ENCODE data around the gene MAP3K13. TPM values are rescaled to one million over a fixed set of nuclear protein-coding genes. Genes with fewer than 3 reads are reported as not detected.
"Not testable (repeated sequence)": the region's sequence is repeated elsewhere in the genome, so short reads cannot be mapped to it uniquely, and the experiment has no call there.

MAP3K13 gene
- total RNA-seq, 1 donor from 2014 or later = 11.8 TPM

DNA sequence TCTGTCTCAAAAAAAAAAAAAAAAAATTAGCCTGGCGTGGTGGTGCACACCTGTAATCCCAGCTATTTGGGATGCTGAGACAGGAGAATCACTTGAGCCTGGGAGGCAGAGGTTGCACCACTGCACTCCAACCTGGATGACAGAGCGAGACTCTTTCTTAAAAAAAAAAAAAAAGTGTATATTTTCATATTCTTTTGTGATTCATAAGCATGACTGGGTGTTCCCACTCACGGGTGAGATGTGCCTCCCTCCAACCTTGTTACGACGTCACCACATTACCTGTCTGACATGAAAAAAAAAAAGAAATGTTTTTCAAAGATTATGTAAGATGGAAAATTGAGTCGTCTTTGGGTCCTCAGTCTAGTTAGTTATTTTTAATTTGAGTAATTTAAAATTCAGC, 79.1 kb downstream of the MAP3K13 start:
- intact Hi-C loops (cut with micrococcal nuclease) = no loop called here

- intact Hi-C loops (cut with micrococcal nuclease) = no loop called here
Measured at GRCh38 chr3:185444329-185444728, 81.4 kb downstream of the MAP3K13 start.

DNA sequence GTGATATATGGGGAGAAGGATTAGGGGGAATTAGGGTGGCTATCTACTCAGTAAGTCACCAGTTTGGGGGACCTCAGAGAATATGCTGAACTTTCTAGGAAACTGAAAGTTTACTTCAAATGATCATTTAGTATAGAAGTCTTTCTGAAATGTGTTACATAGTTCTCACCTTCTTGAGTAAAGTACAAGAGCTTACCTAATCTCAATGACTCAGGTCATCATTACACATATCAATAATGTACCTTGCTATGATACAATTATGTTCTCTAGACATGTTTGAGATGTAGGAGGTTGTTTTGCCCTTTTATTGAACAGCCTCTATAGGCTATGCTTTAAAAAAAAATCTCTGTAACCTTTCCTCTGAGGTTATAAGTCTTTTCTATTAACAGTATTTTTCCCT, 85.2 kb downstream of the MAP3K13 start:
- intact Hi-C loops (cut with micrococcal nuclease) = no loop called here

DNA sequence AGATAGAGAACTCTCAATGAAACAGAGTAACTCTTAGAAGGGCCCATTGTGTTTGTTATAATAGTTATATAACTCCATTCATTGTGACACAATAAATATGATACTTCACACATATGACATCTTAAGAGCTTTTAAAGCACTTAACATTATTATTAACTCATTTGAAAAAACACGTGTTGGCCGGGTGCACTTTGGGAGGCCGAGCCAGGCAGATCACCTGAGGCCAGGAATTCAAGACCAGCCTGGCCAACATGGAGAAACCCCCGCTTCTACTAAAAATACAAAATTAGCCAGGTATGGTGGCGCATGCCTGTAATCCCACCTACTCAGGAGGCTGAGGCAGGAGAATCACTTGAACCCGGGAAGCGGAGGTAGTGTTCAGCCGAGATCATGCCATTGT, 88.5 kb downstream of the MAP3K13 start:
- intact Hi-C loops (cut with micrococcal nuclease) = not testable (repeated sequence)

- intact Hi-C loops (cut with micrococcal nuclease) = no loop called here
Measured at GRCh38 chr3:185457376-185457775, 94.4 kb downstream of the MAP3K13 start.

- intact Hi-C loops (cut with micrococcal nuclease) = no loop called here
Measured at GRCh38 chr3:185460309-185460708, 97.4 kb downstream of the MAP3K13 start.

DNA sequence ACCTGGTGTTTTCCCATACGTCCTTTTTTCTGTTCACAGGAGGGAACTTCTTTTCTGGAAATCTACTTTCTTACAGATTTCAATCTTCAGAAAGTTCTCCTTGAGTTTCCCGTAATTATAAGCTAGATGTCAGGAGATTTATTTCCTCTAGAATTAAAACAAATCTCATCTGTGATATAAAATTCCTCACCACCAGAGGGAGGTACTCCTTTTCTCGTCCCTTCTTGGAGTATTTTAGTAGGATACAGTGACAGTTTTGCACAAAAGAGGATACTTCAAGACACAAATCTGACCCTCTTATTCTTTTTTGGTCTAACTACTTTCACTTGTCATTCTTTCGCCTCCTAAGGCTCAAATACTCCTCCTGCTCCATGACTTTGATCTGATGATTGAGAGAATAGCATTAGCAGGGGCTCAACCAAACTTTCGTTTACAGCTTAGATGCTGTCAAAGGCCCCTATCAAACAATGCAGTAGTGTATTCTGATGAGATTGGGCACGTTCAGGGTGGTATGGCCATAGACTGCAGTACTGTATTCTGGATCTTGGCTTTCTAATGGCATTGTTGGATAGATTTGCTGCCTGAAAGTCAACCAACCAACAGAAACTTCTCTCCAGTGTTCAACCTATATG, 97.9 kb downstream of the MAP3K13 start:
- intact Hi-C loops (cut with micrococcal nuclease) = no loop called here

DNA sequence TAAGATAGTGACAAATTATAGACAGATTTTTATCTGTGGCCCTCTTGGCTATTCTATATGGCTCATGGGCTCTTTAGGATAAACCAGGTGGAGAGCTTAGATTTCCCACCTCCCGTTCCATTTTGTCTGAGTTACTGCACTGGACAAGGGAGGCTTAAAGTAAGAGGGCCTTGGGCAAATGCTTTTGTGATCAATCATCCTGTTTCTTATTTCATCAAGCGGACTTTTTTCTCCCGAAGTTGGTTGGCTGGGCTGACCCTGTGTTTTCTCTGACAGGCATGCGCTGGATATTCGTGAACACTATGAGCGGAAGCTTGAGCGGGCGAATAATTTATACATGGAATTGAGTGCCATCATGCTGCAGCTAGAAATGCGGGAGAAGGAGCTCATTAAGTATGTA, 102.5 kb downstream of the MAP3K13 start:
- intact Hi-C loops (cut with micrococcal nuclease) = no loop called here

GRCh38 chr3:185466123-185466522, 103.2 kb downstream of the MAP3K13 start:
- intact Hi-C loops (cut with micrococcal nuclease) = not testable (repeated sequence)

- intact Hi-C loops (cut with micrococcal nuclease) = no loop called here
Measured at GRCh38 chr3:185469542-185469941, 106.6 kb downstream of the MAP3K13 start.

- intact Hi-C loops (cut with micrococcal nuclease) = no loop called here
Measured at GRCh38 chr3:185470323-185470722, 107.4 kb downstream of the MAP3K13 start.

DNA sequence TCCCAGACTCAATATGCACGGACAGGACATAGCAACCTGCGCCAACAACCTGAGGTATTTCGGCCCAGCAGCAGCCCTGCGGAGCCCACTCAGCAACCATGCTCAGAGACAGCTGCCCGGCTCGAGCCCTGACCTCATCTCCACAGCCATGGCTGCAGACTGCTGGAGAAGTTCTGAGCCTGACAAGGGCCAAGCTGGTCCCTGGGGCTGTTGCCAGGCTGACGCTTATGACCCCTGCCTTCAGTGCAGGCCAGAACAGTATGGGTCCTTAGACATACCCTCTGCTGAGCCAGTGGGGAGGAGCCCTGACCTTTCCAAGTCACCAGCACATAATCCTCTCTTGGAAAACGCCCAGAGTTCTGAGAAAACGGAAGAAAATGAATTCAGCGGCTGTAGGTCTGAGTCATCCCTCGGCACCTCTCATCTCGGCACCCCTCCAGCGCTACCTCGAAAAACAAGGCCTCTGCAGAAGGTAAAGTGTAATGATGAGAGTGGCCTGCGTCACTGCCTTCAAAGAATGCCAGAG, 110.4 kb downstream of the MAP3K13 start:
- intact Hi-C loops (cut with micrococcal nuclease) = no loop called here

- intact Hi-C loops (cut with micrococcal nuclease) = not testable (repeated sequence)
Measured at GRCh38 chr3:185474922-185475321, 112.0 kb downstream of the MAP3K13 start.

GRCh38 chr3:185477316-185477715, 114.4 kb downstream of the MAP3K13 start:
- intact Hi-C loops (cut with micrococcal nuclease) = no loop called here

- intact Hi-C loops (cut with micrococcal nuclease) = no loop called here
Measured at GRCh38 chr3:185479373-185479945, 116.5 kb downstream of the MAP3K13 start.

DNA sequence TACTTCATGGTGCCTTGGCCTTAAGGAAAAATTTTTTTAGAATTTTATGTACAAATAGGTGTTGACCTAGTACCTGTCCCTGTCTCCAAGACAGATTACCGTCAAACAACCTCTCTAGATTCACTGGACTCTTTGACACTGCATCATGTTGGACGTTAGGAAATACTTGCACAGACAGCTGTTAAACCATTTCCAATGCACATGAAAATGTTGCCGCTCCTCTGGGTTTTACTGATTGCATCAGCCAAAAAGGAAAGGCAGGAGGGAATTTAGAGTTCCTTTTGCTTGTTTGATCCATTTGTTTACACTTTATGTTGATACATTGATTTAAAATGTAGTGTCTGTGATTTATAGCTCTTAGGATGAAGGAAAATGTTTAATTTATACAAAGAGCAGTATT, 121.4 kb downstream of the MAP3K13 start:
- intact Hi-C loops (cut with micrococcal nuclease) = no loop called here

- intact Hi-C loops (cut with micrococcal nuclease) = no loop called here
Measured at GRCh38 chr3:185486394-185486793, 123.5 kb downstream of the MAP3K13 start.

DNA sequence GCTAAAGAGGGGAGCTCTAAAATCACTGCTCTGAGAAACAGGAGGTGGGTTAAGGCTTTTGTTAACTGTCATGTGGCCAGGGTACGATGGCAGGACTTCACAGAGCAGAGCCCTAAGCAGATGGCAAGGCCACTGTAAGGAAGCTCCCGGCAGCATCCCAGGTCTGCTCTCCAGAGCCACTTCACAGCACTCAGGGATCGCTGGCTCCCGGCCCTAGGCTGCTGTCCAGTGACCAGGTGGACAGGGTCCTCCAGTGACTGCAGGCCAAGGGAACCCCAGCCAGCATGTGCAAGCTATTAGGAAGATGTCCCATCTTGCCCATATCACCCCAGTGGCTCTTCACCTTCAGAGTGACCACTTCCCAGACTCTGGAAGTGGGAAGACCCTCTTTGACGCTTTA, 125.5 kb downstream of the MAP3K13 start:
- intact Hi-C loops (cut with micrococcal nuclease) = no loop called here

- intact Hi-C loops (cut with micrococcal nuclease) = no loop called here
Measured at GRCh38 chr3:185489462-185489861, 126.5 kb downstream of the MAP3K13 start.

DNA sequence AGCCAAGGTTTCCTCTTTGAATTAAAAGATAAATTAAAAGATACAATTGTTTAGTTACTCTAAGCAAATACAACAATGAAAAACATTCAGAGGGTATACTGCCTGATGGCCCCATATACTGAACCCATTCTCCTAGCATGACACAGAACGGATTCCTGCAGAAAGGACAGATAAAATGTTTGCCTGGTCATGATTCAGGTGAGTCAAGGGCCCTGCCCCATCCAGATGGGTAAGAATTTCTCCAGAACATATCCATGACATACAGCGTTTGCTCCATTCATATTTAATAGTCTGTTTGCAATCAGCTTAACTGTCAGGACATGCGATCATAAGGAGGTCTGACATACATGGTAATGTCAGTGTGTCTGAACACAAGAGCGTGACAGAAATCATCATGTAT, 127.3 kb downstream of the MAP3K13 start:
- intact Hi-C loops (cut with micrococcal nuclease) = no loop called here

DNA sequence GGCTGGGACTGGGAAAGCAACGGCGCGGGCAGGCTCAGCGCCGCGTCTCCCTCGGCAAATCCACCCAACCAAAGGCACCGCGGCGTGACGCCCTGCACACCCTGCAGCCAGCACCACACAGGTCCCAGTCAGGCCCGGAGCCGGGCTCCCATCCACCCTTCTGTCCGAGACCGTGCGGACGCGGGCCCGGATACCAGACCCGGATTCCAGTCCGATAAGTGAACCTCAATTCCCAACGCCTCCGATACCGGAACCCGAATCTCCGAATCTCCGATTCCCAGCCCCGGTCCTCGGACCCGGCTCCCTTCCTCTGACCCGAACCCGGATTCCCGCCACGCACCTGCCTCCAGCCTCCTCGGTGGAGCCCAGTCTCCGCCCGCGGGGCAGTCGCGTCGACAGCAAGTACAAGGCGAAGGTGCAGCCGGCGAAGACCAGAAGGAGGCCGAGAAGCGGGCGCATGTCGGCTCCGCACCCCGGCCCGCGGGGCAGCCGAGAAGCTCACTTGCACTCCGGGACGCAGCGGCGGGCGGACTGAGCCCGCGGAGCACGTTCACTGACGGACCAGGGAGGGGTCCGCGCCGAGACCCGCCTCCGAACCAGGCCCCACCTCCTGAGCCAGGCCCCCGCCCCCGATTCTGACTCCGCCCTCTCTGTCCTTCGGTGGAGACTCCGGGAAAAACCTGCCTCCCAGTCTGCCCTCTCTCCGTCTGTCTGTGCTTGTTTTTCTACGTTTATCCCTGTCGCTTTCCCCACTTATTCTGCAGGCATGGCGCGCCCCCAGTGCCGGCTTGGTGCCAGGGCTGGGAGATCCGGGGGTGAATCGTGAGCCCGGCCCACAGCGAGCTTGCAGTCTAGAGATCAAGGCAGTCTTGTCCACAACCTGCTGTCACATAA, 135.8 kb downstream of the MAP3K13 start, which contains the start of gene TMEM41A:
Gene TMEM41A (minus strand): TSS at position 533 of the 894 bp plus-strand sequence. CDS start 74 bp downstream, at position 459.
- intact Hi-C loops (cut with micrococcal nuclease) = loop anchor here (1.0 to 5.0 kb wide), 6 partner anchors 61 to 1251 kb away; partner anchors contain the start of genes ALG3, EEF1AKMT4, MAP3K13 and SENP2

DNA sequence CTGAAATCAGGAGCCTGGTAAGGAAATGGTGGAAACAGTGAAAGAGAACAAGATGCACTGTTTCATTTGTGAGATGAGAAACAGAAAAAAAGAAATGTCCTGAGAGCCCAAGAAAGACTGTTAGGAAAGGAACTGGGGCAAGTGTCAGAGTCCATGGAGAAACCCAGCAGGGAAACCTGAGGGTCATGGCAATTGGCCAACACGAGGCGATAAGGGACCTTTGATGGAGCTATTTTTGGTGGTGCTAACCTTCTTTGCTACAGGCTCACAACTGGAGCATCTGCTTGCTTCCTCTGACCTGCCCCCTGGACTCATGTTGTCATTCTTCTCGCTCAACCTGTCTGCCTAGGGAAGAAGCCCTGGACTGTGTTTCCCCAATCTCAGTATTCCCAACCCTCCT, 140.1 kb downstream of the MAP3K13 start:
- intact Hi-C loops (cut with micrococcal nuclease) = no loop called here
